ENCODE results near the gene STARD10.

DNA sequence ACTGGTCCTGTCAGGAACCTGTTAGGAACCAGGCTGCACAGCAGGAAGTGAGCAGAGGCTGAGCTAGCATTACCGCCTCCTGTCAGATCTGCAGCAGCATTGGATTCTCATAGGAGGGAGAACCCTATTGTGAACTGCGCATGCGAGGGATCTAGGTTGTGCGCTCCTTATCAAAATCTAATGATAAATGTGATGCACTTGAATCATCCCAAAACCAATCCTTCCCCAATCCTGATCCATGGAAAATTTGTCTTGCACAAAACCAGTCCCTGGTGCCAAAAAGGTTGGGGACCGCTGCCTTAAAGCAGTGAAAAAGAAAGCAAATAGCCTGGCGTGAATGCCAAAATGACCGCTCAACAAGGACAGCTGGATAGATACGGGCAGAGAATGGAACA, 39.7 kb downstream of the STARD10 start:
- TF ChIP-seq, protein P1, sequence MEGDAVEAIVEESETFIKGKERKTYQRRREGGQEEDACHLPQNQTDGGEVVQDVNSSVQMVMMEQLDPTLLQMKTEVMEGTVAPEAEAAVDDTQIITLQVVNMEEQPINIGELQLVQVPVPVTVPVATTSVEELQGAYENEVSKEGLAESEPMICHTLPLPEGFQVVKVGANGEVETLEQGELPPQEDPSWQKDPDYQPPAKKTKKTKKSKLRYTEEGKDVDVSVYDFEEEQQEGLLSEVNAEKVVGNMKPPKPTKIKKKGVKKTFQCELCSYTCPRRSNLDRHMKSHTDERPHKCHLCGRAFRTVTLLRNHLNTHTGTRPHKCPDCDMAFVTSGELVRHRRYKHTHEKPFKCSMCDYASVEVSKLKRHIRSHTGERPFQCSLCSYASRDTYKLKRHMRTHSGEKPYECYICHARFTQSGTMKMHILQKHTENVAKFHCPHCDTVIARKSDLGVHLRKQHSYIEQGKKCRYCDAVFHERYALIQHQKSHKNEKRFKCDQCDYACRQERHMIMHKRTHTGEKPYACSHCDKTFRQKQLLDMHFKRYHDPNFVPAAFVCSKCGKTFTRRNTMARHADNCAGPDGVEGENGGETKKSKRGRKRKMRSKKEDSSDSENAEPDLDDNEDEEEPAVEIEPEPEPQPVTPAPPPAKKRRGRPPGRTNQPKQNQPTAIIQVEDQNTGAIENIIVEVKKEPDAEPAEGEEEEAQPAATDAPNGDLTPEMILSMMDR (IDR thresholded peaks at IDR 0.05): no peak
- no peak for TF ChIP-seq POLR2A (IDR thresholded peaks at IDR 0.05)
